Mucosa of descending colon (tissue), 3 donors: ENCODE data around the gene CYRIA. TPM values are rescaled to one million over a fixed set of nuclear protein-coding genes. Genes with fewer than 3 reads are reported as not detected.

Experiments used
- ATAC-seq: fragments of 200-7000 bp; cut with Tn5 transposase; one replicate; pipeline ENCODE4 v1.9.1; 2020; ENCODE audit warnings: mild to moderate bottlenecking, moderate library complexity
- DNase-seq, 3 donors: peaks; one replicate each; pipeline ENCODE4 v3.0.0-alpha.2; 2020
- H3K36me3 ChIP-seq: fragments of 200-600 bp; one replicate; pipeline ENCODE4 v1.8.0; 2021; ENCODE audit warnings: low read depth, mild to moderate bottlenecking
- H3K4me1 ChIP-seq: fragments of 200-600 bp; one replicate; pipeline ENCODE4 v1.8.0; 2021; ENCODE audit warnings: low read depth, mild to moderate bottlenecking
- H3K4me3 ChIP-seq: fragments of 200-600 bp; one replicate; pipeline ENCODE4 v1.8.0; 2021; ENCODE audit warnings: mild to moderate bottlenecking
- H3K9me3 ChIP-seq: fragments of 200-600 bp; one replicate; pipeline ENCODE4 v1.8.0; 2021; ENCODE audit warnings: mild to moderate bottlenecking
- CTCF ChIP-seq: fragments of 200-600 bp; IDR thresholded peaks from one replicate; pipeline ENCODE4 v1.8.0; 2022; ENCODE audit warnings: antibody characterized with exemption, mild to moderate bottlenecking
- intact Hi-C, 2 donors: fragments of 100-400 bp; cut with DNase I in 1 of 2; cut with micrococcal nuclease in 1 of 2; formaldehyde crosslinking; loops; one replicate each; pipeline versions ENCODE4 v1.11.0 to v1.11.1; 2022; cut with DNase I, micrococcal nuclease
- total RNA-seq, 3 donors: library from RNA; stranded (reverse); fragmentation: NEBNext Ultra II Directional in 2 of 3; extraction: Animal tissue kit (Norgen Biotek cat#: 25700) in 2 of 3; gene quantifications; one replicate each; pipeline versions ENCODE4 v1.2.1 to v1.2.4, GENCODE V29; 2021 to 2023
- donor health status: DM: no; HTN: no; CAD: no; lungs with moderate emphysema.
- donor health status: DM: no; HTN: no; CAD: no.
- donor health status: DM: no; HTN: yes; CAD: no.

Gene CYRIA
- total RNA-seq, 3 donors from 2014 or later = 2.2 to 18.0 (median 3.5) TPM

DNA sequence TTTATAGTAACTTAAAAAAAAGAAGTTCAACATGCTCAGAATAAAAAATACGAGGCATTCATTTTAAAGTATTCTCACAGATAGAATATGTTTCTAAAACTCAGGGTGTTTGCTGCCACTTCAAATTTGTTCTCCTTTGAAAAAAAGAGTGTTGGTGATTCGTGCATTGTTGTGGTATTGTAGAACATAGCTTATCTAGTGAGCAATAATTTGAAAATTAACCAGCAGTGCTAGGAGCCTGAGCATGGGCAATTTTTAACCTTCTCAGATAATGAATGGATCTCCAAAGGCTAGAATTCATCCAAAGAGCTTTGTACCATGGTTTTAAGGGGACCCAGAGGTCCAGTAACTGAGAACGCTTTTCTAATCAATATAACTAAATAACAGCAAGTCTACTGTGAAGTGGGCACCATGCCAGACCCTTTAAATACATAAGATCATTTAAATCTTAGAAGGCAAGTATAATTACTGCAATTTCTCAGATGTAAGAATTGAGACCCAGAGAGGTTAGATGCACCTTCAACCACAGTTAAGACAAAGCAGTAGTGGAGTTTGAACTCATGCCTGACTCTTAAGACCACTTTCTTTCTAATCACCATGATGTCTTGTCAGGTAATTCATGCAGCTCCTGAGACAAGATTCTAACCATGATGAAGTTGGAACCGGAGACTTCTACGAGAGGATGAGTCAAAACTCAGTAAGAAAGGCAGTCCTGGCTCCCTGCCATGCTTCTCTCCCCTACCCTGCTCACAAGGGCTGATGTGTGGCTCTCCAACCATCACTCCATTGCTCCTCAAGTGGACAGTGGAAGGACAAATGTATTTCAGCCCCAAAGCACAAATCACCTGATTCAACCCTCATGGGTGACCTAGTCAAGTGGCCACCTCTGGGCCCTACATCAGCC, 3.4 kb downstream of the CYRIA start:
- no peak overlapping the region for H3K4me3 ChIP-seq
- DNase-seq = no peak
- no peaks in the 10 kb centered on the region for H3K9me3 ChIP-seq
- no peak for TF ChIP-seq CTCF
- H3K36me3 ChIP-seq = no peaks in the 10 kb centered on the region
- peaks cover 5% of the 10 kb centered on the region for H3K4me1 ChIP-seq
- ATAC-seq = no peak
- intact Hi-C loops = no loop called here

DNA sequence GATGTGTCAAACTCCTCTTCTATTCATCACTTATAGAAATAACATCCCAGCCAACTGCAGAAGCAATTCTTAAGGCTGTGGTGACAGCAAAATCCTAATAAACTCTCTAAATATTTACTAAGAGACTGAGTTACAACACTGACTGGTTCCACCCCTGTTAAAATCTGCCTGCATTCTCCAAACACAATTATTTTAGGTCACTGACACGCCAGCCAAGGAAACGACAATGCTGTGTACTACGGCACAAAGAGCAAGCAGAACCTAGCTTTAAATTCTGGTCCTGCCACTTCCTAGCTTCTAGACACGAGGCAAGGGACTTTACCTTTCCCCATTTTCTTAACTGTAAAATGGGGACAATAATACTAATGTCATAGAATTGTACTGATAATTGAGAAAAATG, 4.1 kb downstream of the CYRIA start:
- DNase-seq (no peak), ATAC-seq (no peak)
- peaks cover 5% of the 10 kb centered on the region for H3K4me1 ChIP-seq
- intact Hi-C loops = no loop called here
- H3K9me3 ChIP-seq = no peaks in the 10 kb centered on the region
- no peaks in the 10 kb centered on the region for H3K36me3 ChIP-seq
- TF ChIP-seq CTCF = no peak
- no peak overlapping the region for H3K4me3 ChIP-seq

DNA sequence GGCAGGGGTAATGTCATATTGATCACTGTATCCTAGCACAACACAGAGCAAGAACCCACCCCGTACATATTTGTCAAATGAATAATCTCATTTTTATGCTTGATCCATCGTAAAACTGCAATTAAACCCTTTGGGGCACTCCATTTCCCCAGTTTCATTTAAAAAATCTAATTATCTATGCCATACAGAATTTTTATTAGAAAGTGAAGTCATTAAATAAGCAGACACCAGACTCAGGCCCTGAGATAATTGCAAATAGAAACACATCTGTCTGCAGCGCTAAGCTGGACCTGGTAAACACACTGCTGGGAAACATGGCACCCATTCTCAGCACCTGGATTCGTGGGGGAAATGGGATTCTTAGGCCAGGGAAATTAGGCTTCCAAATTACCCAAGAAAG, 5.1 kb downstream of the CYRIA start:
- no peak for TF ChIP-seq CTCF
- Histone ChIP-seq H3K9me3 (no peaks in the 10 kb centered on the region), H3K36me3 (no peaks in the 10 kb centered on the region), H3K4me1 (peaks cover 5% of the 10 kb centered on the region), H3K4me3 (no peak overlapping the region)
- intact Hi-C loops = no loop called here
- ATAC-seq (no peak), DNase-seq (no peak)

- DNase-seq = no peak
- Histone ChIP-seq H3K4me1 (peaks cover 3% of the 10 kb centered on the region), H3K4me3 (no peak overlapping the region), H3K36me3 (no peaks in the 10 kb centered on the region), H3K9me3 (no peaks in the 10 kb centered on the region)
- intact Hi-C loops = no loop called here
- no peak for TF ChIP-seq CTCF
- ATAC-seq = no peak
Observed at GRCh38 chr2:16660114-16660513, 5.5 kb downstream of the CYRIA start.

GRCh38 chr2:16658076-16658739, 7.4 kb downstream of the CYRIA start:
- no peak for TF ChIP-seq CTCF
- H3K36me3 ChIP-seq = no peaks in the 10 kb centered on the region
- no peaks in the 10 kb centered on the region for H3K9me3 ChIP-seq
- no peak overlapping the region for H3K4me3 ChIP-seq
- no peaks in the 10 kb centered on the region for H3K4me1 ChIP-seq
- intact Hi-C loops = no loop called here
- ATAC-seq (no peak), DNase-seq (no peak)
